ENCODE data around the gene TMEM225B.
A peak's percentile ranks its signal among the peaks of the same experiment; 100 is the strongest.

Gene TMEM225B

DNA sequence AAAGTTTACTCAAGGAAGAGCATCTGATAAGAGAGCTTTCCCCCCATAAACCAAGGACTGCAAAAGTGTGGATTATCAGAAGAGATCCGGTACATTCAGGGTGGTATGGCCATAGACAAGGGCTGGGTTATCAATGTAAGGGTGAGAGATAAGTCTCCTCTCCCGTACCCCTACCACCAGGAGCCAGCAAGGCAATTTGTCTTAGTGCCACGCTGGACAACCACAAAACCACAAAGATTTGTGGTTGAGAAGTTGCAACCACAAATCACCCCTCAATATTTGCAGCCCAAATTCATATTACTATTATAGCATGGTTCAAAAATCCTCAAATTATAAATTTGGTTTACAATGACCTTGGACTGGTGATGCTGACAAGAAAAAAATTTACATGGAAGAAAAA, 16.4 kb downstream of the TMEM225B start:
- ChIA-PET POLR2A (ENCODE audit: low non-redundant PET) (no interaction called here), CTCF (no interaction called here)
- TF ChIP-seq, protein P1, sequence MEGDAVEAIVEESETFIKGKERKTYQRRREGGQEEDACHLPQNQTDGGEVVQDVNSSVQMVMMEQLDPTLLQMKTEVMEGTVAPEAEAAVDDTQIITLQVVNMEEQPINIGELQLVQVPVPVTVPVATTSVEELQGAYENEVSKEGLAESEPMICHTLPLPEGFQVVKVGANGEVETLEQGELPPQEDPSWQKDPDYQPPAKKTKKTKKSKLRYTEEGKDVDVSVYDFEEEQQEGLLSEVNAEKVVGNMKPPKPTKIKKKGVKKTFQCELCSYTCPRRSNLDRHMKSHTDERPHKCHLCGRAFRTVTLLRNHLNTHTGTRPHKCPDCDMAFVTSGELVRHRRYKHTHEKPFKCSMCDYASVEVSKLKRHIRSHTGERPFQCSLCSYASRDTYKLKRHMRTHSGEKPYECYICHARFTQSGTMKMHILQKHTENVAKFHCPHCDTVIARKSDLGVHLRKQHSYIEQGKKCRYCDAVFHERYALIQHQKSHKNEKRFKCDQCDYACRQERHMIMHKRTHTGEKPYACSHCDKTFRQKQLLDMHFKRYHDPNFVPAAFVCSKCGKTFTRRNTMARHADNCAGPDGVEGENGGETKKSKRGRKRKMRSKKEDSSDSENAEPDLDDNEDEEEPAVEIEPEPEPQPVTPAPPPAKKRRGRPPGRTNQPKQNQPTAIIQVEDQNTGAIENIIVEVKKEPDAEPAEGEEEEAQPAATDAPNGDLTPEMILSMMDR (conservative IDR thresholded peaks at IDR 0.05; ENCODE audit: low read depth), result no peak
- DNase-seq (ENCODE audit: low spot score), result no peak
- no peak overlapping the region for H3K27ac ChIP-seq

DNA sequence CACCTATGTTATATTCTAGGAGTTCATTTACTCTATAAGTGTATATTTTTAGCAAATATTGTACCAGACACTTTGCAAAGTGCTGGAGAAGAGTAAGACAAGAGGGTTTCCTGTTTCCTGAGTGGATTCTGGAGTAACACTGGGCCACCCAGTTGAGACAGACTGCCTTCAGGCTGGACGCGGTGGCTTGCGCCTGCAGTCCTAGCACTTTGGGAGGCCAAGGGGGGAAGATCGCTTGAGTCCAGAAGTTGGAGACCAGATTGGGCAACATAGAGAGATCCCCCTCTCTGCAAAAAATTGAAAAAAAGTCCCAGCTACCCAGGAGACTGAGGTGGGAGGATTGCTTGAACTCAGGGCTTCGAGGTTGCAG, 17.9 kb downstream of the TMEM225B start:
- H3K27ac ChIP-seq, result peak overlapping the region; percentile 77
- POLR2A ChIA-PET (ENCODE audit: low non-redundant PET), result interaction anchor here (0.5 to 0.7 kb wide), 2 partner anchors 13 to 78 kb away, joined by 6 read pairs; no protein-coding TSS in a partner anchor
- TF ChIP-seq, protein P1 (conservative IDR thresholded peaks at IDR 0.05; ENCODE audit: low read depth), result no peak
- CTCF ChIA-PET, result interaction anchor here (0.6 to 1.0 kb wide), 3 partner anchors 92 to 905 kb away, joined by 3 read pairs; no protein-coding TSS in a partner anchor
- no peak for DNase-seq (ENCODE audit: low spot score)

DNA sequence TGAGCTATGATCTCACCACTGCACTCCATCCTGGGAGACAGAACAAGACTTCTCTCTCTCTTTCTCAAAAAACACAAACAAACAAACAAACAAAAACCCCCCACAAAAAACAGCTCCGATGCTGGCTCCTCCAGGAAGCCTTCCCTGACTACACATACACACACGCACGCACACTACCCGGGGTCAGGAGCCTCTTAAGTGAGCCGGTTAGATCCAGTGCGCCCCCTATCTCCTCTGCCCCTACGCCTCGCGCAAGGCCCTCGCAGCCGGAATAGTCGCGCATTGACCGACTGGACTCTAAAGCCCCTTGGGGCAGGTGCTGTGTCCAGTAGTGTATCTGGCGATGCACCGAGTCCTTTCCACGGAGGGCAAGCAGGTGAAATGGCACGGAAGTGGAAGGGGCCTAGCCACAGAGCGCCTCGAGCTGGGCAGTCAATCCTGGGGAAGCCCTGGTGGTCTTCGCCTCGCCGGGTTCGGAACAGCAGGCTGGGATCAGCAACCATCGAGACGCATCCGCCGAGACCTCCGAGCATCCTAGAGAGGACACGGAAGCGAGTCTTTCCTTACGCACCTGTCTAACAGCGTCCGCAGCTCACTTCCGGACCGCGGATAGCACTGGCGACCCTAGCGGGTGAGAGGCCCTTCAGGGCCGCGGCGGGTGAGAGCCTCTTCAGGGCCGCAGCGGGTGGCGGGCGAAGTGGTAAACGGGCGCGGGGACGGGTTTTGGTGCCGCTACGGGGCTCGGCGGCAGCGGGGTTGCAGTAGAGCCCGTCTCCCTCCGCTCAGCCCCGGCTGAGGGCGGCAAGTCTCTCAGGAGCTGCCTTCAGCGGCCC, 18.5 kb downstream of the TMEM225B start, which contains the start of gene ZSCAN25:
Gene ZSCAN25 (plus strand): TSS at position 588 of the 833 bp plus-strand sequence. CDS start 2,661 bp downstream, outside the sequence.
- ChIA-PET POLR2A (ENCODE audit: low non-redundant PET) (interaction anchor here (0.5 to 1.2 kb wide), 4 partner anchors 13 to 117 kb away, joined by 4 to 6 read pairs (median 5); partner anchors contain the start of gene ZNF394), CTCF (interaction anchor here (0.6 to 1.0 kb wide), 4 partner anchors 93 to 904 kb away, joined by 3 to 4 read pairs (median 3); no protein-coding TSS in a partner anchor)
- TF ChIP-seq, protein P1 (conservative IDR thresholded peaks at IDR 0.05; ENCODE audit: low read depth), result peak; percentile 58
- DNase-seq (ENCODE audit: low spot score), result peak; percentile 92
- peak within 1 kb of the TSS; percentile 77 for H3K27ac ChIP-seq

DNA sequence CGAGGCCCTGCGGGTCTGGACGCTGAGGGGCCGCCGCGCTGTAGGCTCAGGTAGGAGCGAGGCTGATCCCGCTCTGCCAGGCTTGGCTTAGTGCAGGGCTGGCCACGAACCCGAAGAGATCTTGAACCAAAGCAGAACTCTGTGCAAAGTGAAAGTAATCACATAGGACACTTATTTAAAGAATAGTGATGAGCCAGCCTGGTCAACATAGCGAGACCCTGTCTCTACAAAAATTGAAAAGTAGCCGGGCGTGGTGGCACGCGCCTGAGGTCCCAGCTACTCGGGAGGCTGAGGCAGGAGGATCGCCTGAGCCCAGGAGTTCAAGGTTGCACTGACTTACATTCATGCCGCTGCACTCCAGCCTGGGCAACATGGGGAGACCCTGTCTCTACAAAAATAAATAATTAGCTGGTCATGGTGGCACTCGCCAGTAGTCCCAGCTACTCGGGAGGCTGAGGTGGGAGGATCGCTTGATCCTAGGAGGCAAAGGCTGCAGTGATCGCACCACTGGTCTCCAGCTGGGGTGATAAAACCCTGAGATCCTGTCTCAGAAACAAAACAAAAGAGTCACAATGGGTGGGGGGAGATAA, 19.2 kb downstream of the TMEM225B start:
- POLR2A ChIA-PET (ENCODE audit: low non-redundant PET), result interaction anchor here (0.6 to 1.2 kb wide), 3 partner anchors 37 to 300 kb away, joined by 4 read pairs; partner anchors contain the start of gene ZNF394
- TF ChIP-seq, protein P1 (conservative IDR thresholded peaks at IDR 0.05; ENCODE audit: low read depth), result no peak
- CTCF ChIA-PET, result interaction anchor here (0.6 kb wide), 2 partner anchors 53 to 463 kb away, joined by 3 to 4 read pairs; no protein-coding TSS in a partner anchor
- H3K27ac ChIP-seq, result peak overlapping the region; percentile 77
- DNase-seq (ENCODE audit: low spot score), result no peak

DNA sequence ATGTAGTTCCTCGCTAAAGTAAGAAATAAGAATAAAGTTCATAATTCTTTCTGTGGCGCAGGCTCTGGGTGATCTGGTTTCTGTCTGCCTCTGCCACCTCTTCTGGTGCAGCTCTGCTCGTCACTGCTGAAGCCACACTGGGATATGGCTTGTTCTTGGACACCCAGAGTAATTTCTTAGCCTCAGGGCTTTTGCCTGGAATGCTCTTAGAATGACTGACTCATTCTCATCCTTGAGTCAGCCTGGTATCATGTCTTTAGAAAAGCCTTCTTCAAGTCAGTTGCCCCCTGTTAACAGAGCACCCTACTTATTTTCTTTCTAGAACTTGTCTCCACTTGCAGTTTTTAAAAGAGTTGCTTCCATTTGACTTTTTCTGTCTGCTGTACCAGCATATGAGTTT, 20.7 kb downstream of the TMEM225B start:
- CTCF ChIA-PET, result interaction anchor here (0.6 kb wide), 1 partner anchor 93 kb away, joined by 3 read pairs; no protein-coding TSS in a partner anchor
- TF ChIP-seq, protein P1 (conservative IDR thresholded peaks at IDR 0.05; ENCODE audit: low read depth), result no peak
- DNase-seq (ENCODE audit: low spot score), result peak; percentile 85
- peak overlapping the region; percentile 73 for H3K27ac ChIP-seq
- POLR2A ChIA-PET (ENCODE audit: low non-redundant PET), result interaction anchor here (0.5 kb wide), 1 partner anchor 185 kb away, joined by 3 read pairs; no protein-coding TSS in a partner anchor

DNA sequence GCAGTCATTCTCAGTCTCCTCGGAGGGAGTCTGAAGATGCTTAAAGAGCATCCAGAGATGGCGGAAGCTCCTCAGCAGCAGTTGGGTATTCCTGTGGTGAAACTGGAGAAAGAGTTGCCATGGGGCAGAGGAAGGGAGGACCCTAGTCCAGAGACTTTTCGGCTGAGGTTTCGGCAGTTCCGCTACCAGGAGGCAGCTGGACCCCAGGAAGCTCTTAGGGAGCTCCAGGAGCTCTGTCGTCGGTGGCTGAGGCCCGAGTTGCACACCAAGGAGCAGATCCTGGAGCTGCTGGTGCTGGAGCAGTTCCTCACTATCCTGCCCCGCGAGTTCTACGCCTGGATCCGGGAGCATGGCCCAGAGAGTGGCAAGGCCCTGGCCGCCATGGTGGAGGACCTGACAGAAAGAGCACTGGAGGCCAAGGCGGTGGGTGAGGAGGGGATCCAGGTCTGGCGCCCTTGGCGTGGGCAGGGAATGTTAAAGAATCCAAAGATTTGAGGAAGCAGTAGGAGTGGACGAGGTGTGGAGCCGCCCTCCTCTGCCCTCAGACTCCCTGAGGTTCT, 21.6 kb downstream of the TMEM225B start:
- ChIA-PET POLR2A (ENCODE audit: low non-redundant PET) (no interaction called here), CTCF (interaction anchor here (0.6 kb wide), 1 partner anchor 374 kb away, joined by 4 read pairs; no protein-coding TSS in a partner anchor)
- DNase-seq (ENCODE audit: low spot score), result no peak
- TF ChIP-seq, protein P1 (conservative IDR thresholded peaks at IDR 0.05; ENCODE audit: low read depth), result no peak
- peak overlapping the region; percentile 83 for H3K27ac ChIP-seq

Data from RWPE1 (cell line).